ENCODE results near the gene CSGALNACT2. TPM values are rescaled to one million over a fixed set of nuclear protein-coding genes. Genes with fewer than 3 reads are reported as not detected.

CSGALNACT2 gene
- total RNA-seq, 1 experiment from 2014 or later = 6.4 TPM

DNA sequence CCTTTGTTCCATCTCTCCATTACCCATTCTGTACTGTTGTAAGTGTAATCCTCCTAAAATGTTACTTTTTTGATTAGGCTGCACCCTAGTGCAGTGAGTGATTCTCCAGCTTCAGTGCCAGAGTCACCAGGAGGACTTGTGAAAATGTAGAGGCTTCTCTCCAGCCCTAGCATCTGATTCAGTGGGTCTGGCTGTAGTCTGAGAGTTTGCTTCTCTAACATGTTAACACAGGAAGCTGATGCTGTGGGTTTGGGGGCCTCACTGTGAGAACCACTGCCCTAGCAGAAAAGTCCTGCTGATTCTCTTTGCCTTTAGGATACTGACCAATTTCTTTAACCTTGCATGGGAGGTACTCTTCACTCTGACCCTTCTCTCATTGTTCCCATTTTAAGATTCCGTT is 24.4 kb downstream of the CSGALNACT2 start:
- Mint-ChIP-seq H3K4me3 (ENCODE audit: unreplicated experiment) (no peak overlapping the region), H3K36me3 (ENCODE audit: insufficient read depth, unreplicated experiment) (no peaks in the 10 kb centered on the region), H3K9me3 (ENCODE audit: unreplicated experiment) (no peaks in the 10 kb centered on the region), H3K27me3 (ENCODE audit: insufficient read depth, unreplicated experiment) (no peaks in the 10 kb centered on the region), H3K27ac (ENCODE audit: unreplicated experiment) (no peak overlapping the region), H3K4me1 (ENCODE audit: low read depth, unreplicated experiment) (no peaks in the 10 kb centered on the region)
- DNase-seq = no peak
- H3K9me3 ChIP-seq = no peaks in the 10 kb centered on the region
- H3K4me3 ChIP-seq (ENCODE audit: low read depth, low read length) = no peak overlapping the region
- no TSS peak for BruUV-seq (replicated peaks)
- POLR2A ChIA-PET = no interaction called here
- no peak for TF ChIP-seq CTCF (IDR thresholded peaks at IDR 0.05; ENCODE audit: insufficient read depth in 1 of 2, low read depth in 1 of 2, low read length in 1 of 2, severe bottlenecking in 1 of 2, unreplicated experiment in 1 of 2)
- H3K36me3 ChIP-seq (ENCODE audit: control insufficient read depth, insufficient read depth, low read length) = no peaks in the 10 kb centered on the region
- no peaks in the 10 kb centered on the region for H3K27me3 ChIP-seq (replicated peaks; ENCODE audit: control insufficient read depth, insufficient read depth, low read length)
- peaks cover 5% of the 10 kb centered on the region; the same call in 1 of the 2 replicates for H3K4me1 ChIP-seq
- CTCF ChIA-PET = no interaction called here
- intact Hi-C loops (cut with micrococcal nuclease; ENCODE audit: unreplicated experiment) = no loop called here

- TF ChIP-seq CTCF (IDR thresholded peaks at IDR 0.05; ENCODE audit: insufficient read depth in 1 of 2, low read depth in 1 of 2, low read length in 1 of 2, severe bottlenecking in 1 of 2, unreplicated experiment in 1 of 2) = no peak
- Mint-ChIP-seq H3K4me1 (ENCODE audit: low read depth, unreplicated experiment) (no peaks in the 10 kb centered on the region), H3K27ac (ENCODE audit: unreplicated experiment) (no peak overlapping the region), H3K9me3 (ENCODE audit: unreplicated experiment) (no peaks in the 10 kb centered on the region), H3K27me3 (ENCODE audit: insufficient read depth, unreplicated experiment) (no peaks in the 10 kb centered on the region), H3K36me3 (ENCODE audit: insufficient read depth, unreplicated experiment) (no peaks in the 10 kb centered on the region), H3K4me3 (ENCODE audit: unreplicated experiment) (no peak overlapping the region)
- POLR2A ChIA-PET = no interaction called here
- Histone ChIP-seq H3K36me3 (ENCODE audit: control insufficient read depth, insufficient read depth, low read length) (no peaks in the 10 kb centered on the region), H3K4me3 (ENCODE audit: low read depth, low read length) (no peak overlapping the region), H3K9me3 (no peaks in the 10 kb centered on the region), H3K4me1 (no peaks in the 10 kb centered on the region), H3K27me3 (replicated peaks; ENCODE audit: control insufficient read depth, insufficient read depth, low read length) (no peaks in the 10 kb centered on the region)
- BruUV-seq (replicated peaks) = no TSS peak
- no peak for DNase-seq
- intact Hi-C loops (cut with micrococcal nuclease; ENCODE audit: unreplicated experiment) = no loop called here
- CTCF ChIA-PET = no interaction called here
These were observed 28.1 kb downstream of the CSGALNACT2 start for GRCh38 chr10:43166207-43166879.

DNA sequence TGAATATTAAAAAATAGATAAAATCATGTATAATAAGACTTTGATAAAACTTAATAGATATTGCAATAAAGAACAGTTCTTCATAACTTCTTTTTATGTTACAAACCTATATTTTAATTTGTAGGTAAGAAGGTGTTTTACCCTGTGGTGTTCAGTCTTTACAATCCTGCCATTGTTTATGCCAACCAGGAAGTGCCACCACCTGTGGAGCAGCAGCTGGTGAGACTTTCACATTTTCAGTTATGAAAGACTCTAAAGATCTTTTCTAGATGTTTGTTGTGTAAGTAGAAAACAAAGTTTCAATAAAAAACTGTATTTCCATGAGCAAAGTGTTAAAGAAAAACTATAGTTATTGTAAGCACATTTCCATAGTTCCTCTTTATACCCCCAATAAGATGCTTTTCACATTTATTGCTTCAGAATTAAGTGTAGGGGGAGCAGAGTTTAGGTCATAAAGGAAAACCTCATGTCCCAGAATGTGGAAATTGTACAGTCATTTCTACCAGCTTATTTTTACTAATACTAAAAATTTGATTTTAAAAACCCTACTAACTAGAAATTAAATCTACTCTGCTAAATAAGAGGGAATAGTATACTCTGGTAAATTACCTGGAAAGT is 28.7 kb downstream of the CSGALNACT2 start:
- Mint-ChIP-seq H3K9me3 (ENCODE audit: unreplicated experiment) (no peaks in the 10 kb centered on the region), H3K36me3 (ENCODE audit: insufficient read depth, unreplicated experiment) (no peaks in the 10 kb centered on the region), H3K4me3 (ENCODE audit: unreplicated experiment) (no peak overlapping the region), H3K27ac (ENCODE audit: unreplicated experiment) (no peak overlapping the region), H3K27me3 (ENCODE audit: insufficient read depth, unreplicated experiment) (no peaks in the 10 kb centered on the region), H3K4me1 (ENCODE audit: low read depth, unreplicated experiment) (no peaks in the 10 kb centered on the region)
- no peak for DNase-seq
- CTCF ChIA-PET = no interaction called here
- intact Hi-C loops (cut with micrococcal nuclease; ENCODE audit: unreplicated experiment) = no loop called here
- Histone ChIP-seq H3K9me3 (no peaks in the 10 kb centered on the region), H3K27me3 (replicated peaks; ENCODE audit: control insufficient read depth, insufficient read depth, low read length) (no peaks in the 10 kb centered on the region), H3K36me3 (ENCODE audit: control insufficient read depth, insufficient read depth, low read length) (no peaks in the 10 kb centered on the region), H3K4me3 (ENCODE audit: low read depth, low read length) (no peak overlapping the region), H3K4me1 (no peaks in the 10 kb centered on the region)
- BruUV-seq (replicated peaks) = no TSS peak
- POLR2A ChIA-PET = no interaction called here
- TF ChIP-seq CTCF (IDR thresholded peaks at IDR 0.05; ENCODE audit: insufficient read depth in 1 of 2, low read depth in 1 of 2, low read length in 1 of 2, severe bottlenecking in 1 of 2, unreplicated experiment in 1 of 2) = no peak
